HEK293T (cell line): Measurements from ENCODE around the gene NKPD1.

Experiments
- CTCF ChIA-PET: fragments of 350-600 bp; formaldehyde crosslinking; extraction: SDS; loops from one replicate; lab custom pipeline; 2021; ENCODE audit warnings: antibody characterized with exemption, inconsistent platforms; lab: Yijun Ruan, JAX
- POLR2A ChIA-PET: fragments of 350-600 bp; formaldehyde crosslinking; extraction: SDS; loops from one replicate; lab custom pipeline; 2020; ENCODE audit warnings: antibody characterized with exemption, inconsistent platforms; lab: Yijun Ruan, JAX
- DNase-seq: peaks from one replicate; pipeline ENCODE4 v3.0.0; 2012; ENCODE audit warnings: mixed read lengths; ENCODE audit errors: extremely low spot score
- ARNT ChIP-seq: fragments of 450-650 bp; IDR thresholded peaks from 2 replicates; pipeline ENCODE4 v1.6.1; 2017; ENCODE audit warnings: mild to moderate bottlenecking
- BHLHE40 ChIP-seq: fragments of 450-650 bp; IDR thresholded peaks from 2 replicates; pipeline ENCODE4 v1.6.1; 2016; ENCODE audit warnings: mild to moderate bottlenecking, moderate library complexity, borderline replicate concordance
- CTBP1 ChIP-seq: fragments of 450-650 bp; IDR thresholded peaks from 2 replicates; pipeline ENCODE4 v1.6.1; 2016; ENCODE audit warnings: borderline replicate concordance
- ELF4 ChIP-seq: fragments of 450-650 bp; IDR thresholded peaks from 2 replicates; pipeline ENCODE4 v1.6.1; 2017; ENCODE audit warnings: antibody characterized with exemption
- FOXA1 ChIP-seq: fragments of 450-650 bp; IDR thresholded peaks from 2 replicates; pipeline ENCODE4 v1.6.1; 2016; ENCODE audit warnings: mild to moderate bottlenecking
- FOXK2 ChIP-seq: fragments of 450-650 bp; IDR thresholded peaks from 2 replicates; pipeline ENCODE4 v1.6.1; 2016; ENCODE audit warnings: mild to moderate bottlenecking
- FOXM1 ChIP-seq: fragments of 450-650 bp; IDR thresholded peaks from 2 replicates; pipeline ENCODE4 v1.6.1; 2017; ENCODE audit warnings: mild to moderate bottlenecking, borderline replicate concordance
- HDGF ChIP-seq: fragments of 450-650 bp; IDR thresholded peaks from 2 replicates; pipeline ENCODE4 v1.6.1; 2017; ENCODE audit warnings: antibody characterized with exemption, borderline replicate concordance
- L3MBTL2 ChIP-seq: fragments of 450-650 bp; conservative IDR thresholded peaks from 2 replicates; pipeline ENCODE4 v1.6.1; 2016; ENCODE audit warnings: mild to moderate bottlenecking
- LEF1 ChIP-seq: fragments of 450-650 bp; IDR thresholded peaks from 2 replicates; pipeline ENCODE4 v1.6.1; 2017; ENCODE audit warnings: mild to moderate bottlenecking, borderline replicate concordance
- NFRKB ChIP-seq: fragments of 450-650 bp; IDR thresholded peaks from 2 replicates; pipeline ENCODE4 v1.6.1; 2016; ENCODE audit warnings: mild to moderate bottlenecking, moderate library complexity
- SP1 ChIP-seq: fragments of 450-650 bp; IDR thresholded peaks from 2 replicates; pipeline ENCODE4 v1.6.1; 2017
- SUZ12 ChIP-seq: fragments of 450-650 bp; IDR thresholded peaks from 2 replicates; pipeline ENCODE4 v1.6.1; 2016; ENCODE audit warnings: mild to moderate bottlenecking
- TARDBP ChIP-seq: fragments of 450-650 bp; IDR thresholded peaks from 2 replicates; pipeline ENCODE4 v1.6.1; 2016
- ZNF384 ChIP-seq: fragments of 450-650 bp; IDR thresholded peaks from 2 replicates; pipeline ENCODE4 v1.6.1; 2016
- TF ChIP-seq, protein P1 (sequence below): fragments of 450-650 bp; IDR thresholded peaks from 2 replicates; pipeline ENCODE4 v1.6.1; 2016

Gene NKPD1

DNA sequence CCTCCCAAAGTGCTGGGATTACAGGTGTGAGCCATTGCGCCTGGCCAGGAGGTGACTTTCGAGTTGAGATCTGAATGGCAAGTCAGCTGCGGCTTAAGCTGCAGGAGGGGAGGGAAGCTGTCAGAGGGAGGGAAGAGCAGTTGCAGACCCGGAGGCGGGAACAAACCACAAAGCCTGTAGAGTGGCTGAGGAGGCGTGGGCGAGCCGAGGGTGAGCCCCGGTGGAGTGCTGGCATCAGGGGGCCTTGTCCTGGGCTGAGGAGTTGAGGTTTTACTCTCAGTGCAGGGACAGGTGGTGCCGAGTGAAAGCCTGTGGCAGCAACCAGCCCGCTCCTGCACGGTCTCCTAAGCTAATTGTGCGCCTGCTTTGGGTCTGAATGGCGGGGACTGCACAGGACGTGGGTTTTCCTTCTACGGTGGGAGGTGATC, 43.6 kb downstream of the NKPD1 start:
- TF ChIP-seq SP1 (no peak), BHLHE40 (no peak), NFRKB (no peak), FOXM1 (no peak), L3MBTL2 (no peak), LEF1 (no peak), TARDBP (no peak), HDGF (no peak), FOXK2 (no peak)
- TF ChIP-seq, protein P1, sequence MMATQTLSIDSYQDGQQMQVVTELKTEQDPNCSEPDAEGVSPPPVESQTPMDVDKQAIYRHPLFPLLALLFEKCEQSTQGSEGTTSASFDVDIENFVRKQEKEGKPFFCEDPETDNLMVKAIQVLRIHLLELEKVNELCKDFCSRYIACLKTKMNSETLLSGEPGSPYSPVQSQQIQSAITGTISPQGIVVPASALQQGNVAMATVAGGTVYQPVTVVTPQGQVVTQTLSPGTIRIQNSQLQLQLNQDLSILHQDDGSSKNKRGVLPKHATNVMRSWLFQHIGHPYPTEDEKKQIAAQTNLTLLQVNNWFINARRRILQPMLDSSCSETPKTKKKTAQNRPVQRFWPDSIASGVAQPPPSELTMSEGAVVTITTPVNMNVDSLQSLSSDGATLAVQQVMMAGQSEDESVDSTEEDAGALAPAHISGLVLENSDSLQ = no peak
- ChIA-PET POLR2A (no interaction called here), CTCF (no interaction called here)
- no peak for DNase-seq

DNA sequence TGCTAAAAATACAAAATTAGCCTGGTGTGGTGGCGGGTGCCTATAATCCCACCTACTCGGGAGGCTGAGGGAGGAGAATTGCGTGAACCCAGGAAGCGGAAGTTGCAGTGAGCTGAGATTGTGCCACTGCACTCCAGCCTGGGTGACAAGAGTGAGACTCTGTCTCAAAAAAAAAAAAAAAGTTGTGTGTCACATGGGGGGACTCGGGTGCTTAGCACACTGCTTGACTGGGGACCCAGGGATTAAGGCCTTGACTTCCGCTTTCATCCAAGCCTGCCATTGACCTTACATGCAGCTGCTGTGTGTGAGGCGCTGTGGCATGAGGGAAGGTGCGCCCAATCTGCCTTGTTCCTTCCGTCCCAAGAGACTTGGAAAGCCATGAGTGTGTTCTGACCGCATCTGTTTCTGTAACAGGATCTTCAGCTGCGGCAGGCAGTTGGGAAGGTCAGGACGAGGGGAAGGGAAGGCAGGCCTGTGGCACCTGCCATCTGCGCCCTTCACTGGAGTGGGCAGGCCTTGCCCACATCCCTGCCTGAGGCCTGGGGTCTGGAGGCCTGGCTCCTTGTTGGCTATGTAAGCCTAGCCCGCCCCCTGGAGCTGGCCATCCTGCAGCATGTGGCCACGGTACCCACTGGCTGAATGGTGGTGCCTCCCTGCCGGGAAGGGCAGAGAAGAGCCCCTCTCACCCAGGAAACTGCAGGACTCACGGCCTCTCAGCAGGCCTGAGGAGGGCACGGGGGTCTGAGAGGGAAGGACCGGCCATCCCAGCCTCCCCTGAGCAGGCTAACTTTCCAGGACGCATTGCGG, 44.8 kb downstream of the NKPD1 start:
- POLR2A ChIA-PET = no interaction called here
- CTCF ChIA-PET = interaction anchor here (0.6 kb wide), 1 partner anchor 108 kb away, joined by 3 read pairs; no protein-coding TSS in a partner anchor
- TF ChIP-seq BHLHE40 = no peak
- no peak for TF ChIP-seq HDGF
- TF ChIP-seq ARNT = no peak
- TF ChIP-seq FOXA1 = no peak
- no peak for TF ChIP-seq FOXK2
- TF ChIP-seq SUZ12 = no peak
- no peak for TF ChIP-seq NFRKB
- no peak for TF ChIP-seq LEF1
- TF ChIP-seq, protein P1 = no peak
- DNase-seq = no peak

DNA sequence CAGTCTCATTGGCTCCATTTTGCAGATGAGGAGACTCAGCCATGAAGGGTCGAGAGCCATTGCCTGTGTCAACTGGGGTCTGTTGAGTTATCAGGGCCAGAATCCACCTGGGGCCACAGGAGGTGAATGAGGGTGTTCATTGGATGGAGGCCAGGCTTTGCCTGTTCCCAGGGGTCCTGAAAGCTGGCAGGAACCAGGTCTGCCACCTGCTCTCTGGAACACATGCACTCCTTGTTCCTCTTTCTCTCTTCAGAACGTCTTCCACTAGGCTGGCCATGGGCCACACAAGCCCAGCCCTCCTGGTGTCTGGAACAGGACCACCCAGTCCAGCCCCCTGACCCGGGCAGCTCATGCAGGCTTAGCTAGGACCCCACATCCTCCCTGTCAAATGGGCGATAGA, 46.7 kb downstream of the NKPD1 start:
- no peak for DNase-seq
- no peak for TF ChIP-seq ARNT
- no peak for TF ChIP-seq SUZ12
- no peak for TF ChIP-seq L3MBTL2
- no peak for TF ChIP-seq FOXA1
- no peak for TF ChIP-seq LEF1
- no peak for TF ChIP-seq ELF4
- TF ChIP-seq SP1 = no peak
- no peak for TF ChIP-seq HDGF
- POLR2A ChIA-PET = interaction anchor here (1.4 kb wide), 1 partner anchor 75 kb away, joined by 3 read pairs; no protein-coding TSS in a partner anchor
- CTCF ChIA-PET = no interaction called here

DNA sequence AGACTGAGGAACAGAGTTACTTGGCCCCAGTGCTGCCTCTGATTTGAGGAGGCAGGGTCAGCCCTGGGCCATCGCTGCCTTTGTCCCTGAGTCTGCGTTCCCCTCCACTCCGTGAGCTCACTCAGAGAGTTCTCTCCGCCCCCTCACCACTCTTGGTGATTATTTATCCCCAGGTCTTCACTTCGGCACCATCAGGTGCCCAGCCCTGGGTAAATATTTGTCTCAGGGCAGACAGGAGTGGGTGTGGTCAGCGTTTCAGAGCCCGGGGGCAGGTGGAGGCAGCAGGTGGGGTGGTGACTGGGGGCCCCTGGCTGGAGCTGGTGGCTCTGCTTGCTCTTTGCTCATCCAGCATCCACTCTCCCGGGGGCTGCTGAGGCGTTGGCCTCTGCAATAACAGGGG, 47.2 kb downstream of the NKPD1 start:
- ChIA-PET POLR2A (interaction anchor here (0.8 to 1.4 kb wide), 2 partner anchors 21 to 74 kb away, joined by 3 to 4 read pairs; partner anchors contain the start of gene PPP1R37), CTCF (interaction anchor here (1.6 kb wide), 1 partner anchor 12 kb away, joined by 7 read pairs; no protein-coding TSS in a partner anchor)
- no peak for DNase-seq
- no peak for TF ChIP-seq HDGF
- no peak for TF ChIP-seq CTBP1
- no peak for TF ChIP-seq SP1
- no peak for TF ChIP-seq FOXK2
- TF ChIP-seq FOXM1 = no peak
- no peak for TF ChIP-seq ELF4
- no peak for TF ChIP-seq TARDBP
- TF ChIP-seq, protein P1 = no peak
- no peak for TF ChIP-seq BHLHE40
- no peak for TF ChIP-seq ZNF384
- no peak for TF ChIP-seq NFRKB
- no peak for TF ChIP-seq L3MBTL2
- TF ChIP-seq SUZ12 = no peak
- TF ChIP-seq ARNT = no peak
- no peak for TF ChIP-seq FOXA1
- TF ChIP-seq LEF1 = no peak

DNA sequence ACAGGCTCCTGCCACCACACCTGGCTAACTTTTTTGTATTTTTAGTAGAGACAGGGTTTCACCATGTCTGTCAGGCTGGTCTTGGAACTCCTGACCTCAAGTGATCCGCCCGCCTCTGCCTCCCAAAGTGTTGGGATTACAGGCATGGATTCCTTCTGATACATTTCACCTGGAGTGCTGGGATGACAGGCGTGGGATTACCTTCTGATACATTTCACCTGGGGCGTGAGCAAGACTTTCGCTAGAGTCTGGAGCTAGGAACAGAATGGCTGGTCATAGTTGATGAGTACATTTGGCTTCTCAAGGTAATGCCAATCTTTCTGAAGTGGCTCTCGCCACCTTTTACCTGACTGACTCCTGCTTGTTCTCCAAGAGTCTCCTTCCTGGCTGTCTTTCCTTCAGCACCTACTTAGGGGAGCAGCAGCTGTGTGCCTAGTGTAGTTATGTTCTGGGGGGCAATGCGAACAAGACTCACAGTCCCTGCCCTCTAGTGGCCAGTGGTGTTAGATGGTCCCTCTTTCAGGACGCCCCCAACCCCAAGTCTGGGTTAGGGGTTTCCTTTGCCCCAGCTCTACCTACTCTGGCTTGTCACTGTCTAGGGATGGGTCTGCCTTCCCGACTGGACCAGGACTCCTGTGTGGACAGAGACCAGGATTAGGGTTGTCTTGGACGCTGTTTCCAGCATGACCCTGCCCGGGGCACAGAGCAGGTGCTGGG, 48.5 kb downstream of the NKPD1 start:
- POLR2A ChIA-PET = interaction anchor here (1.1 kb wide), 1 partner anchor 14 kb away, joined by 4 read pairs; no protein-coding TSS in a partner anchor
- TF ChIP-seq TARDBP (no peak), FOXM1 (no peak), SUZ12 (no peak), NFRKB (no peak), BHLHE40 (no peak), HDGF (no peak), FOXK2 (no peak), FOXA1 (no peak), SP1 (no peak), LEF1 (no peak), CTBP1 (no peak), ZNF384 (no peak), L3MBTL2 (no peak), ELF4 (no peak), ARNT (no peak)
- TF ChIP-seq, protein P1 = no peak
- CTCF ChIA-PET = interaction anchor here (0.9 to 1.6 kb wide), 2 partner anchors 13 to 54 kb away, joined by 3 to 7 read pairs; no protein-coding TSS in a partner anchor
- DNase-seq = no peak
